ENCODE measurements around the gene OSBPL1A.
"Not testable (repeated sequence)": the region's sequence is repeated elsewhere in the genome, so short reads cannot be mapped to it uniquely, and the experiment has no call there.

Gene OSBPL1A

GRCh38 chr18:24395049-24395795, 2.4 kb downstream of the OSBPL1A start:
- no peak for TF ChIP-seq CTCF (IDR thresholded peaks at IDR 0.05; ENCODE audit: control insufficient read depth, insufficient read depth, low read depth, low read length, missing control alignments)
- H3K4me3 ChIP-seq (ENCODE audit: control insufficient read depth, low read depth, low read length), result no peak overlapping the region
- DNase-seq (ENCODE audit: low read depth), result no peak

DNA sequence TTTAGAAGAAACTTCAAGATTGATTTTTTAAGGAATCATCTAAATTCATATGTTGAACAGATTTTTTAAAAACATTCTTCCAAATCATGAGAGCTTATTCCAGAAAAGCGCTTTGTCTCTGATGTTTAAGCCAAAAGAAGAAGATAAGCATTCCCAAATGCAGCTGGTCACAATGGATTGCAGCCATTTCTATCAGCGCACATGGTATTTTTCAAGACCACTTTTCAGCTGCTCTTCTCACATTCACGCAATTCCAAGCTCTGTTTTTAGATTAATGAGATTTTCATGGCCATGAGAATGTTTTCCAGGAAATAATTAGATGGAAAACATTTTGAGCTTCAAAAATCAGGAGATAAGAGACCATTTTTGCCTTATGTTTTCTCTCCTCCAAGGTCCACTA, 8.7 kb downstream of the OSBPL1A start:
- TF ChIP-seq CTCF (IDR thresholded peaks at IDR 0.05; ENCODE audit: control insufficient read depth, insufficient read depth, low read depth, low read length, missing control alignments), result no peak
- H3K4me3 ChIP-seq (ENCODE audit: control insufficient read depth, low read depth, low read length), result no peak overlapping the region
- DNase-seq (ENCODE audit: low read depth), result no peak

DNA sequence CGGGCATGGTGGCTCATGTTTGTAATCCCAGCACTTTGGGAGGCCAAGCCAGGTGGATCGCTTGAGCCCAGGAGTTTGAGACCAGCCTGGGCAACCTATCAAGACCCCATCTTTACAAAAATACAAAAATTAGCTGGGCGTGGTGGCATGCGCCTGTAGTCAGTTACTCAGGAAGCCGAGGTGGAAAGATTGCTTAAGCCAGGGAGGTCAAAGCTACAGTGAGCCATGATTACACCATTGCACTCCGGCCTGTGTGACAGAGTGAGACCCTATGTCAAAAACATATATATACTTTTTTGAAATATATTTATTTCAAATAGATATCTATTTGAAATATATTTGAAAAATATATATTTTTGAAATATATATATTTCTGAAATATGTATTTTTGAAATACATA, 10.9 kb downstream of the OSBPL1A start:
- no peak overlapping the region for H3K4me3 ChIP-seq (ENCODE audit: control insufficient read depth, low read depth, low read length)
- no peak for DNase-seq (ENCODE audit: low read depth)
- TF ChIP-seq CTCF (IDR thresholded peaks at IDR 0.05; ENCODE audit: control insufficient read depth, insufficient read depth, low read depth, low read length, missing control alignments), result no peak

DNA sequence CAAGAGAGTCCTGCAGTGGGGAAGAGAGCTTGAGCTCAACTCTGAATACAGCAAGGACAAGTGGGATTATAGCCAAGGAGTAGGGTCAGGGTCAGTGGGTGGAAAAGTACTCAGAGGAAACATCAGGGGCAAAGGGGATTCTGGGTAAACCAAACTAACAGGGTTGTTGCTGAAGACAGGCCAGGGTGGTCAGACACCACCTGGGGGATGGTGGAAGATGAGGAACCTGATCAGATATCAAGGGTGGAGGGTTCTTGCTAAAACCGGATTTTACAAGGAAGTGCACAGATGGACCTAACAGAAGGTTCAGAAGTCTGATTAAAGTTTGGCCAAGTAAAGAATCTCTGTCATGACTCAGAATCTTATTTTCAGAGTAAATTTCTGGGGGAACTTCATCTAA, 16.5 kb downstream of the OSBPL1A start:
- TF ChIP-seq CTCF (IDR thresholded peaks at IDR 0.05; ENCODE audit: control insufficient read depth, insufficient read depth, low read depth, low read length, missing control alignments), result no peak
- no peak for DNase-seq (ENCODE audit: low read depth)

GRCh38 chr18:24380163-24380747, 17.4 kb downstream of the OSBPL1A start:
- no peak for DNase-seq (ENCODE audit: low read depth)
- no peak for TF ChIP-seq CTCF (IDR thresholded peaks at IDR 0.05; ENCODE audit: control insufficient read depth, insufficient read depth, low read depth, low read length, missing control alignments)
- no peak overlapping the region for H3K4me3 ChIP-seq (ENCODE audit: control insufficient read depth, low read depth, low read length)

More for the DNA sequence above, 16.5 kb downstream of the OSBPL1A start:
- no peak overlapping the region for H3K4me3 ChIP-seq (ENCODE audit: control insufficient read depth, low read depth, low read length)

DNA sequence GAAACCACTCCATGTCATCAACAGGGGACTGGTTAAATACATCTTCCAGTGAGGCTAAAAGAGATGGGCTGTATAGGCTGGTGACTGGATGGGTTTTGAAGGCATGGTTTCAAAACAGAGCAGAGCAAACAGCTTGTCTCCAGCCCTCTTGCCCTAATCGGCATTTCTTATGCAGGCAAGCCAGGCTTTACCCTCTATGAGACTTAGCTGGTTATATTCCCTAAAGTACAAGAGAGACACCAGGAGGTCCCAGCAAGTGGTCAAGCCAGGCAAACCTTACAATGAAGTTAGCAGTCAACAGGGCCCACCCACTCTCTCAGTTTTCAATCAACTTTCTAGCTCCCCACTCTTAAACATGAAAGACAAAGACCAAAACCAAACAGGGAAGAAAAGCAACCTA, 19.0 kb downstream of the OSBPL1A start:
- no peak for TF ChIP-seq CTCF (IDR thresholded peaks at IDR 0.05; ENCODE audit: control insufficient read depth, insufficient read depth, low read depth, low read length, missing control alignments)
- no peak for DNase-seq (ENCODE audit: low read depth)
- H3K4me3 ChIP-seq (ENCODE audit: control insufficient read depth, low read depth, low read length), result no peak overlapping the region

GRCh38 chr18:24376531-24376930, 21.1 kb downstream of the OSBPL1A start:
- H3K4me3 ChIP-seq (ENCODE audit: control insufficient read depth, low read depth, low read length); DNase-seq (ENCODE audit: low read depth): not testable (repeated sequence)

All from AG09309 (cell line).